ENCODE data around the gene CLEC17A. TPM values are rescaled to one million over a fixed set of nuclear protein-coding genes. Genes with fewer than 3 reads are reported as not detected.
A peak's percentile ranks its signal among the peaks of the same experiment; 100 is the strongest.
"Not testable (repeated sequence)": the region's sequence is repeated elsewhere in the genome, so short reads cannot be mapped to it uniquely, and the experiment has no call there.

Gene CLEC17A
- total RNA-seq, 2 donors from 2014 or later: 0.34 to 2.4 TPM

GRCh38 chr19:14563989-14564651 lies 18.8 kb upstream of the CLEC17A start:
- Mint-ChIP-seq H3K27me3 (no peaks in the 10 kb centered on the region), H3K4me3 (no peak overlapping the region), H3K36me3 (ENCODE audit: low read depth) (no peaks in the 10 kb centered on the region), H3K4me1 (peaks cover 28% of the 10 kb centered on the region), H3K27ac (peak overlapping the region; percentile 32)
- ATAC-seq (peak; percentile 78), DNase-seq (peak in 2 of 3 donors; percentile 43 to 53)
- no peaks in the 10 kb centered on the region for H3K9me3 ChIP-seq (ENCODE audit: control insufficient read depth, low read length, poor library complexity, severe bottlenecking)

- not testable (repeated sequence) for H3K36me3 Mint-ChIP-seq (ENCODE audit: low read depth); H3K4me3 Mint-ChIP-seq; H3K27ac Mint-ChIP-seq; H3K9me3 ChIP-seq (ENCODE audit: control insufficient read depth, low read length, poor library complexity, severe bottlenecking); H3K27me3 Mint-ChIP-seq; DNase-seq
- peaks cover 31% of the 10 kb centered on the region for H3K4me1 Mint-ChIP-seq
- peak; percentile 3 for ATAC-seq
Observed at GRCh38 chr19:14564652-14565297, 18.1 kb upstream of the CLEC17A start.

GRCh38 chr19:14565298-14565679 lies 17.6 kb upstream of the CLEC17A start:
- no peak overlapping the region for H3K27ac Mint-ChIP-seq
- H3K27me3 Mint-ChIP-seq: no peaks in the 10 kb centered on the region
- peaks cover 29% of the 10 kb centered on the region for H3K4me1 Mint-ChIP-seq
- DNase-seq: no peak
- no peak for ATAC-seq
- no peaks in the 10 kb centered on the region for H3K9me3 ChIP-seq (ENCODE audit: control insufficient read depth, low read length, poor library complexity, severe bottlenecking)
- H3K4me3 Mint-ChIP-seq: no peak overlapping the region
- no peaks in the 10 kb centered on the region for H3K36me3 Mint-ChIP-seq (ENCODE audit: low read depth)

GRCh38 chr19:14565765-14566711 lies 16.8 kb upstream of the CLEC17A start:
- H3K27me3 Mint-ChIP-seq: no peaks in the 10 kb centered on the region
- no peak for DNase-seq
- no peak for ATAC-seq
- H3K4me3 Mint-ChIP-seq: no peak overlapping the region
- H3K27ac Mint-ChIP-seq: no peak overlapping the region
- H3K9me3 ChIP-seq (ENCODE audit: control insufficient read depth, low read length, poor library complexity, severe bottlenecking): no peaks in the 10 kb centered on the region
- peaks cover 29% of the 10 kb centered on the region for H3K4me1 Mint-ChIP-seq
- H3K36me3 Mint-ChIP-seq (ENCODE audit: low read depth): no peaks in the 10 kb centered on the region

GRCh38 chr19:14566712-14567077 lies 16.2 kb upstream of the CLEC17A start:
- Mint-ChIP-seq H3K4me1 (peaks cover 31% of the 10 kb centered on the region), H3K27ac (no peak overlapping the region)
- ATAC-seq: no peak

GRCh38 chr19:14567079-14567478 lies 15.8 kb upstream of the CLEC17A start:
- no peak for ATAC-seq
- DNase-seq: no peak
- Mint-ChIP-seq H3K27me3 (no peaks in the 10 kb centered on the region), H3K36me3 (ENCODE audit: low read depth) (no peaks in the 10 kb centered on the region), H3K27ac (peak overlapping the region; percentile 86), H3K4me3 (peak overlapping the region; percentile 45), H3K4me1 (peaks cover 33% of the 10 kb centered on the region)
- no peaks in the 10 kb centered on the region for H3K9me3 ChIP-seq (ENCODE audit: control insufficient read depth, low read length, poor library complexity, severe bottlenecking)

More at GRCh38 chr19:14566712-14567077, 16.2 kb upstream of the CLEC17A start:
- H3K36me3 Mint-ChIP-seq (ENCODE audit: low read depth): no peaks in the 10 kb centered on the region
- no peak overlapping the region for H3K4me3 Mint-ChIP-seq
- H3K27me3 Mint-ChIP-seq: no peaks in the 10 kb centered on the region
- DNase-seq: no peak
- no peaks in the 10 kb centered on the region for H3K9me3 ChIP-seq (ENCODE audit: control insufficient read depth, low read length, poor library complexity, severe bottlenecking)

- Mint-ChIP-seq H3K27me3 (no peaks in the 10 kb centered on the region), H3K36me3 (ENCODE audit: low read depth) (no peaks in the 10 kb centered on the region), H3K4me1 (peaks cover 34% of the 10 kb centered on the region), H3K4me3 (peak overlapping the region; percentile 94), H3K27ac (peak overlapping the region; percentile 79)
- no peak for DNase-seq
- no peaks in the 10 kb centered on the region for H3K9me3 ChIP-seq (ENCODE audit: control insufficient read depth, low read length, poor library complexity, severe bottlenecking)
- ATAC-seq: no peak
Observed at GRCh38 chr19:14570864-14571527, 11.9 kb upstream of the CLEC17A start.

GRCh38 chr19:14571695-14572490 lies 11.0 kb upstream of the CLEC17A start, which contains the start of gene NDUFB7:
NDUFB7 (minus strand) TSS chr19:14572066; CDS start chr19:14572000, 66 bp downstream.
- peak within 1 kb of the TSS; percentile 94 for H3K4me3 Mint-ChIP-seq
- no peaks in the 10 kb centered on the region for H3K9me3 ChIP-seq (ENCODE audit: control insufficient read depth, low read length, poor library complexity, severe bottlenecking)
- no peaks in the 10 kb centered on the region for H3K27me3 Mint-ChIP-seq
- peak within 1 kb of the TSS; percentile 79 for H3K27ac Mint-ChIP-seq
- ATAC-seq (peak; percentile 96), DNase-seq (peak; percentile 81 to 87 (median 87))
- H3K4me1 Mint-ChIP-seq: peaks cover 32% of the 10 kb centered on the region
- H3K36me3 Mint-ChIP-seq (ENCODE audit: low read depth): no peaks in the 10 kb centered on the region

- no peaks in the 10 kb centered on the region for H3K9me3 ChIP-seq (ENCODE audit: control insufficient read depth, low read length, poor library complexity, severe bottlenecking)
- Mint-ChIP-seq H3K4me3 (no peak overlapping the region), H3K27me3 (no peaks in the 10 kb centered on the region), H3K36me3 (ENCODE audit: low read depth) (no peaks in the 10 kb centered on the region), H3K4me1 (peaks cover 18% of the 10 kb centered on the region), H3K27ac (no peak overlapping the region)
- DNase-seq (no peak), ATAC-seq (no peak)
Observed at GRCh38 chr19:14575428-14575980, 7.4 kb upstream of the CLEC17A start.

- DNase-seq (no peak), ATAC-seq (no peak)
- Mint-ChIP-seq H3K36me3 (ENCODE audit: low read depth) (no peaks in the 10 kb centered on the region), H3K4me1 (peaks cover 16% of the 10 kb centered on the region), H3K4me3 (no peak overlapping the region), H3K27me3 (no peaks in the 10 kb centered on the region), H3K27ac (no peak overlapping the region)
- no peaks in the 10 kb centered on the region for H3K9me3 ChIP-seq (ENCODE audit: control insufficient read depth, low read length, poor library complexity, severe bottlenecking)
Observed at GRCh38 chr19:14576363-14576762, 6.5 kb upstream of the CLEC17A start.

- Mint-ChIP-seq H3K4me3 (no peak overlapping the region), H3K27me3 (no peaks in the 10 kb centered on the region), H3K4me1 (peaks cover 11% of the 10 kb centered on the region), H3K36me3 (ENCODE audit: low read depth) (no peaks in the 10 kb centered on the region), H3K27ac (peak overlapping the region; percentile 82)
- DNase-seq (no peak), ATAC-seq (no peak)
- H3K9me3 ChIP-seq (ENCODE audit: control insufficient read depth, low read length, poor library complexity, severe bottlenecking): no peaks in the 10 kb centered on the region
Observed at GRCh38 chr19:14577264-14577663, 5.6 kb upstream of the CLEC17A start.

- Mint-ChIP-seq H3K27ac (peak overlapping the region; percentile 82), H3K36me3 (ENCODE audit: low read depth) (no peaks in the 10 kb centered on the region), H3K4me3 (no peak overlapping the region), H3K27me3 (no peaks in the 10 kb centered on the region), H3K4me1 (peaks cover 11% of the 10 kb centered on the region)
- no peak for DNase-seq
- ATAC-seq: no peak
- no peaks in the 10 kb centered on the region for H3K9me3 ChIP-seq (ENCODE audit: control insufficient read depth, low read length, poor library complexity, severe bottlenecking)
Observed at GRCh38 chr19:14577885-14578427, 4.9 kb upstream of the CLEC17A start.
